ENCODE results near the gene KRTCAP3.

GRCh38 chr2:27400348-27401135 lies 41.6 kb upstream of the KRTCAP3 start:
- TF ChIP-seq CTCF (IDR thresholded peaks at IDR 0.05) (no peak), POLR2A (IDR thresholded peaks at IDR 0.05) (no peak)
